MCF 10A (cell line): Measurements from ENCODE around the gene STK10. TPM values are rescaled to one million over a fixed set of nuclear protein-coding genes. Genes with fewer than 3 reads are reported as not detected.
A peak's percentile ranks its signal among the peaks of the same experiment; 100 is the strongest.

Source experiments
- BruUV-seq: library from RNA; stranded (reverse); fragments of 400-500 nt; replicated peaks from 2 replicates; lab custom pipeline; 2021; lab: Mats Ljungman, UMichigan
- CTCF ChIA-PET: fragments of 300-600 bp; sonication (Branson Sonifier 250); formaldehyde crosslinking; extraction: SDS; loops from one replicate; lab custom pipeline; 2021; ENCODE audit warnings: antibody characterized with exemption, inconsistent platforms; lab: Yijun Ruan, JAX
- POLR2A ChIA-PET: fragments of 300-600, 350-650 bp; sonication (Branson Sonifier 250); formaldehyde crosslinking; extraction: SDS; loops from one replicate; lab custom pipeline; 2020; ENCODE audit warnings: antibody characterized with exemption, inconsistent platforms; lab: Yijun Ruan, JAX
- DNase-seq: peaks from one replicate; pipeline ENCODE4 v3.0.0-alpha.2; 2018; ENCODE audit not compliant: unreplicated experiment
- H3K27ac Mint-ChIP-seq: one replicate; pipeline ENCODE4 v1.8.0; 2022; ENCODE audit warnings: mild to moderate bottlenecking, low read depth, mixed read lengths; ENCODE audit not compliant: unreplicated experiment
- H3K27me3 Mint-ChIP-seq: one replicate; pipeline ENCODE4 v1.8.0; 2022; ENCODE audit warnings: mixed read lengths; ENCODE audit not compliant: insufficient read depth, unreplicated experiment
- H3K36me3 Mint-ChIP-seq: one replicate; pipeline ENCODE4 v1.8.0; 2022; ENCODE audit warnings: mild to moderate bottlenecking, moderate library complexity, mixed read lengths; ENCODE audit not compliant: insufficient read depth, unreplicated experiment
- H3K4me1 Mint-ChIP-seq: one replicate; pipeline ENCODE4 v1.8.0; 2022; ENCODE audit warnings: mixed read lengths; ENCODE audit not compliant: insufficient read depth, unreplicated experiment
- H3K4me3 Mint-ChIP-seq: one replicate; pipeline ENCODE4 v1.8.0; 2022; ENCODE audit warnings: mild to moderate bottlenecking, moderate library complexity, mixed read lengths; ENCODE audit not compliant: unreplicated experiment
- H3K9me3 Mint-ChIP-seq: one replicate; pipeline ENCODE4 v1.8.0; 2022; ENCODE audit warnings: mixed read lengths; ENCODE audit not compliant: unreplicated experiment
- CTCF ChIP-seq: fragments of 200-600 bp; IDR thresholded peaks from one replicate; pipeline ENCODE4 v1.8.0; 2022; ENCODE audit warnings: antibody characterized with exemption, mild to moderate bottlenecking; ENCODE audit not compliant: unreplicated experiment
- intact Hi-C: fragments of 100-400 bp; cut with micrococcal nuclease; formaldehyde crosslinking; loops from 2 replicates; pipeline ENCODE4 v1.14.1; 2022
- total RNA-seq: library from RNA; stranded (reverse); gene quantifications from 2 replicates; pipeline ENCODE4 v1.2.3, GENCODE V29; 2022

Gene STK10
- total RNA-seq, 1 experiment from 2014 or later = 46.5 TPM

- no TSS peak for BruUV-seq
- peak overlapping the region; percentile 57 for H3K27ac Mint-ChIP-seq
- TF ChIP-seq CTCF = no peak
- peaks cover 24% of the 10 kb centered on the region for H3K4me1 Mint-ChIP-seq
- CTCF ChIA-PET = interaction anchor here (0.6 to 12.7 kb wide), 21 partner anchors 12 to 979 kb away, joined by 3 to 259 read pairs (median 3); partner anchors contain the start of genes FBXW11 and UBTD2
- peak overlapping the region; percentile 87 for H3K4me3 Mint-ChIP-seq
- intact Hi-C loops = loop anchor here (5.0 kb wide), 3 partner anchors 124 to 266 kb away; partner anchors contain the start of gene SH3PXD2B
- H3K27me3 Mint-ChIP-seq = no peaks in the 10 kb centered on the region
- DNase-seq = no peak
- no peaks in the 10 kb centered on the region for H3K9me3 Mint-ChIP-seq
- POLR2A ChIA-PET = interaction anchor here (0.6 to 5.2 kb wide), 15 partner anchors 10 to 274 kb away, joined by 3 to 38 read pairs (median 3); partner anchors contain the start of genes FBXW11 and UBTD2
- peaks cover 11% of the 10 kb centered on the region for H3K36me3 Mint-ChIP-seq
These were observed 1.8 kb downstream of the STK10 start for GRCh38 chr5:172186114-172186695.

GRCh38 chr5:172185096-172185461 lies 2.9 kb downstream of the STK10 start:
- TF ChIP-seq CTCF = no peak
- DNase-seq = no peak
- Mint-ChIP-seq H3K4me1 (peaks cover 24% of the 10 kb centered on the region), H3K27ac (peak overlapping the region; percentile 57), H3K27me3 (no peaks in the 10 kb centered on the region), H3K4me3 (no peak overlapping the region), H3K9me3 (no peaks in the 10 kb centered on the region), H3K36me3 (peaks cover 11% of the 10 kb centered on the region)
- ChIA-PET POLR2A (interaction anchor here (0.8 kb wide), 1 partner anchor 13 kb away, joined by 6 read pairs; no protein-coding TSS in a partner anchor), CTCF (interaction anchor here (1.0 to 12.7 kb wide), 3 partner anchors 11 to 108 kb away, joined by 3 to 259 read pairs (median 69); no protein-coding TSS in a partner anchor)
- intact Hi-C loops = loop anchor here (5.0 kb wide), 3 partner anchors 123 to 267 kb away; partner anchors contain the start of gene SH3PXD2B
- no TSS peak for BruUV-seq

GRCh38 chr5:172183881-172184280 lies 4.1 kb downstream of the STK10 start:
- H3K27ac Mint-ChIP-seq = no peak overlapping the region
- H3K36me3 Mint-ChIP-seq = peaks cover 11% of the 10 kb centered on the region
- no peak for TF ChIP-seq CTCF
- ChIA-PET POLR2A (no interaction called here), CTCF (interaction anchor here (0.6 to 12.7 kb wide), 4 partner anchors 10 to 577 kb away, joined by 3 to 259 read pairs (median 36); no protein-coding TSS in a partner anchor)
- no peak overlapping the region for H3K4me3 Mint-ChIP-seq
- H3K4me1 Mint-ChIP-seq = peaks cover 32% of the 10 kb centered on the region
- no peaks in the 10 kb centered on the region for H3K9me3 Mint-ChIP-seq
- intact Hi-C loops = no loop called here
- no peak for DNase-seq
- no peaks in the 10 kb centered on the region for H3K27me3 Mint-ChIP-seq
- BruUV-seq = no TSS peak

DNA sequence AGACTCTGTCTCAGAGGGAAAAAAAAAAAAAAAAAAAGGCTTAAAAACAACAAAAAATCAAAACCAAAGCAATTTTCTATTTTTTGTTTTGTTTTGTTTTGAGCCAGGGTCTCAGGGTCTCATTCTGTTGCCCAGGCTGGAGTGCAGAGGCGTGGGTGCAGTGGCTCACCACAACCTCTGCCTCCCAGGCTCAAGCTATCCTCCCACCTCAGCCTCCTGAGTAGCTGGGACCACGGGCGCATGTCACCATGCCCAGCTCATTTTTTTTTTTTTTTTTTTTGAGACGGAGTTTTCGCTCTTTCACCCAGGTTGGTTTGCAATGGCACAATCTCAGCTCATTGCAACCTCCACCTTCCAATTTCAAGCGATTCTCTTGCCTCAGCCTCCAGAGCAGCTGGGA lies 5.7 kb downstream of the STK10 start:
- no peak for DNase-seq
- Mint-ChIP-seq H3K27me3 (no peaks in the 10 kb centered on the region), H3K27ac (no peak overlapping the region), H3K9me3 (no peaks in the 10 kb centered on the region), H3K4me1 (peaks cover 41% of the 10 kb centered on the region), H3K4me3 (no peak overlapping the region), H3K36me3 (peaks cover 11% of the 10 kb centered on the region)
- TF ChIP-seq CTCF = no peak
- intact Hi-C loops = no loop called here
- BruUV-seq = no TSS peak
- ChIA-PET CTCF (interaction anchor here (0.6 to 12.7 kb wide), 8 partner anchors 8 to 264 kb away, joined by 3 to 259 read pairs (median 4); no protein-coding TSS in a partner anchor), POLR2A (no interaction called here)
